ENCODE results near the gene RPGRIP1L. TPM values are rescaled to one million over a fixed set of nuclear protein-coding genes. Genes with fewer than 3 reads are reported as not detected.

RPGRIP1L gene
- total RNA-seq, 1 donor from 2014 or later: 11.3 TPM

- no peak for DNase-seq (ENCODE audit: low read depth)
- no peak overlapping the region for H3K4me3 ChIP-seq (ENCODE audit: low read depth, low read length)
- no peak for TF ChIP-seq CTCF (conservative IDR thresholded peaks at IDR 0.05; ENCODE audit: low read depth, low read length)
Measured at GRCh38 chr16:53565296-53565863, 138.3 kb downstream of the RPGRIP1L start.

- no peak for DNase-seq (ENCODE audit: low read depth)
- no peak for TF ChIP-seq CTCF (conservative IDR thresholded peaks at IDR 0.05; ENCODE audit: low read depth, low read length)
- H3K4me3 ChIP-seq (ENCODE audit: low read depth, low read length): no peak overlapping the region
Measured at GRCh38 chr16:53563426-53563825, 140.2 kb downstream of the RPGRIP1L start.

- no peak overlapping the region for H3K4me3 ChIP-seq (ENCODE audit: low read depth, low read length)
- DNase-seq (ENCODE audit: low read depth): no peak
- no peak for TF ChIP-seq CTCF (conservative IDR thresholded peaks at IDR 0.05; ENCODE audit: low read depth, low read length)
Measured at GRCh38 chr16:53561101-53561888, 142.4 kb downstream of the RPGRIP1L start.

- no peak for DNase-seq (ENCODE audit: low read depth)
- no peak overlapping the region for H3K4me3 ChIP-seq (ENCODE audit: low read depth, low read length)
- no peak for TF ChIP-seq CTCF (conservative IDR thresholded peaks at IDR 0.05; ENCODE audit: low read depth, low read length)
Measured at GRCh38 chr16:53559270-53559951, 144.2 kb downstream of the RPGRIP1L start.

- no peak for TF ChIP-seq CTCF (conservative IDR thresholded peaks at IDR 0.05; ENCODE audit: low read depth, low read length)
- H3K4me3 ChIP-seq (ENCODE audit: low read depth, low read length): no peak overlapping the region
- no peak for DNase-seq (ENCODE audit: low read depth)
Measured at GRCh38 chr16:53558710-53559109, 144.9 kb downstream of the RPGRIP1L start.

GRCh38 chr16:53556521-53556920 lies 147.1 kb downstream of the RPGRIP1L start:
- no peak for TF ChIP-seq CTCF (conservative IDR thresholded peaks at IDR 0.05; ENCODE audit: low read depth, low read length)
- DNase-seq (ENCODE audit: low read depth): no peak
- no peak overlapping the region for H3K4me3 ChIP-seq (ENCODE audit: low read depth, low read length)

Measured in epithelial cell of proximal tubule (primary cell).